22Rv1 (cell line): ENCODE measurements around the gene DYRK3.

Experiments
- H3K27ac ChIP-seq: fragments of 450-650 bp; 2 replicates; pipeline ENCODE4 v1.5.1; 2017
- ZFX ChIP-seq: fragments of 450-650 bp; IDR thresholded peaks from 2 replicates; pipeline ENCODE4 v1.6.1; 2017; ENCODE audit warnings: antibody characterized with exemption, borderline replicate concordance
- TF ChIP-seq, protein P1 (sequence below): fragments of 450-650 bp; IDR thresholded peaks from 2 replicates; pipeline ENCODE4 v1.5.1; 2017; ENCODE audit warnings: mild to moderate bottlenecking

Gene DYRK3

DNA sequence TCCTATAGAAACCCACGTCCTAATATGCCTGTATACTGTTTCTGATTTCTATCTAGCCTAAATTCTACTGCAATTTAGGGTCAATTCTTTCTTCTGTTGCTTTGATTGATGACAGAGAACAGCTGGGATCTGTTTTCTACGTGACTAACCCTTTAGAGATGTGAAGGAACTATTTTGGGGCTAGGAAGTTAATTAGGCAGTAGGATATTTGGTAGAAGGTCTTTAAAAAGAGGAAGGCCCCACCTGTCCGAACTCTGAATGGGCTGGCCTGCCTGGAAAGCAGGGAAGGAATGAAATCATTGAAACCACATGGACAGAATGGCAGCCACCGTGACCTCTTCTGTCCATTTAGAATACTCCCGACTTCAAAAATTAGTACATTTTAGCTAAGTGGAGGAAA, 44.1 kb upstream of the DYRK3 start:
- TF ChIP-seq, protein P1, sequence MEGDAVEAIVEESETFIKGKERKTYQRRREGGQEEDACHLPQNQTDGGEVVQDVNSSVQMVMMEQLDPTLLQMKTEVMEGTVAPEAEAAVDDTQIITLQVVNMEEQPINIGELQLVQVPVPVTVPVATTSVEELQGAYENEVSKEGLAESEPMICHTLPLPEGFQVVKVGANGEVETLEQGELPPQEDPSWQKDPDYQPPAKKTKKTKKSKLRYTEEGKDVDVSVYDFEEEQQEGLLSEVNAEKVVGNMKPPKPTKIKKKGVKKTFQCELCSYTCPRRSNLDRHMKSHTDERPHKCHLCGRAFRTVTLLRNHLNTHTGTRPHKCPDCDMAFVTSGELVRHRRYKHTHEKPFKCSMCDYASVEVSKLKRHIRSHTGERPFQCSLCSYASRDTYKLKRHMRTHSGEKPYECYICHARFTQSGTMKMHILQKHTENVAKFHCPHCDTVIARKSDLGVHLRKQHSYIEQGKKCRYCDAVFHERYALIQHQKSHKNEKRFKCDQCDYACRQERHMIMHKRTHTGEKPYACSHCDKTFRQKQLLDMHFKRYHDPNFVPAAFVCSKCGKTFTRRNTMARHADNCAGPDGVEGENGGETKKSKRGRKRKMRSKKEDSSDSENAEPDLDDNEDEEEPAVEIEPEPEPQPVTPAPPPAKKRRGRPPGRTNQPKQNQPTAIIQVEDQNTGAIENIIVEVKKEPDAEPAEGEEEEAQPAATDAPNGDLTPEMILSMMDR: no peak
- TF ChIP-seq ZFX: no peak
- H3K27ac ChIP-seq: no peak overlapping the region

DNA sequence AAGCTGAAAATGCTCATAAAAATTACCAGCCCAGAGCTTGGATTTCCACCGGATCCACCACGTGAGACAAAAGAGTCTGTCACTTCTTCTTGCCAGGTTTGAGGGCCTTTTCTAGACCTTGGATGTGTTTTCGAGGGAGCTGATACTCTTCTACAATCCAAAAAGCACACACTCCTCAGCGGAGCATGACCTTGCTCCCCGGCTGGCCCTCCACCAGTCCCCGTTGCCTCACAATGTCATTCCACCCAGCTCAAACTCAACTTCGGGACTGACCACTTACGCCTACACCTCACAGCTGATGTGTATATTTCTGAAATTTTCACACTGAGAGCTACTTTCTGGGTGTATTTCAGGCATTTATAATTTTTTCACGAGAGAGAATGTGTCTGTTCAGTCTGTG, 43.6 kb upstream of the DYRK3 start:
- no peak overlapping the region for H3K27ac ChIP-seq
- TF ChIP-seq, protein P1: no peak
- no peak for TF ChIP-seq ZFX

DNA sequence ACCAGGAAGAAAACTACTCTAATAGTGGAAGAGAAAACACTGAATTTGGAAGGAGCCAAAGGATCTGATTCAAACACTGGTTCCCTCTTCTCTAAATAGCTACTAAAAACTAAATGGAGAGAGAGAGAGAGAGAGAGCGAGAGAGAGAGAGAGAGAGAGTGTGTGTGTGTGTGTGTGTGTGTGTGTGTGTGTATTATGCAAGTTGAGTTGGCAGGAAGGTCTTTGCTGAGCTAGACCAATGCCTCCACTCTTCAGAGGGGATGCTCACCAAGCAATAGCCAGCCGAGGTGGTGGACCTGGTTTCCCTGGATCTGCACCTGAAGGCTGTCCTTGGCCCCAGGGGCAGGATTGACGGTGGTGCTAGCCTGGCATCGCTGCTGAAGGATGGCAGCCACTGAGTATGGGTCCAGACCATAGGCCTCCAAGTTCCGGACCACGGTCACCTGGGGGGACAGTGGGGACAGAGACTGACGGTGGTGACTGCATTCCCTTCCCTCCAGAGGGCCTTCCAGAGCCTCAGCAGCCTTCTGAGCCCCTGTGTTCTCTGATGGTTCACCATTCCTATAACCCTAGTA, 41.9 kb upstream of the DYRK3 start:
- no peak for TF ChIP-seq ZFX
- TF ChIP-seq, protein P1: no peak
- no peak overlapping the region for H3K27ac ChIP-seq

DNA sequence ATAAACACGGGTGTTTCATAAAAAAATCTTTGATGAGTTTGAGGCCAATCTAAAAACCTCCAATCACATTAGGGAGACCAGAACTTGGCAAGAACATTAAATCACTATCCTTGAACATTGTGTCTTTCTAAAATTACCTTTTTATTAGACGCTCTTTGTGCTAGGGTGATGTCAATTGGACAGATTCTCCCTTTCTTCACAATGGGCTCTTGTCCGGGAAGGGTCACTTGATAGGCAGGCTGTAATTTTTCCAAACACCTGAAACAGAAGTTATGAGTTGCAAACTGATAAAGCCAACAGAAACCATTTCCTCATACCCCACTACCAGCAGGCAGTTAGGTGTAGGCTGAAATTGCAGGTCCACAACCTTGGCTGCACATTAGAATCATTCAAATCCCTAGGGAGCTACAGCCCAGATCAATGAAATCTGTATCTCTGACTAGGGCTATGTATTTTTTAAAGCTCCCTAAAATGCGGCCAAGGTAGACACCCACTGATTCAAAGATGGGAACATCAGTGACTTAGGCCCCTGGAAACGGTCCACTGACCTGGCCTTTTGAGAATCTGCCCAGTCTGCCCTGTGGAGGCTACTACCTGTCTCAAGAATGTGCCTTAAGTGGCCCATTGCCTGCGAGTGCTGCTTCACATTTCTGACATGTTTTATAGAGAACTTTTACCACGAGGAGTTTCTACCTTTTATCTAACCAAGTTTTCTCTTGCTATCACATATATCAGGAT, 39.6 kb upstream of the DYRK3 start:
- TF ChIP-seq ZFX: no peak
- TF ChIP-seq, protein P1: no peak
- H3K27ac ChIP-seq: no peak overlapping the region

DNA sequence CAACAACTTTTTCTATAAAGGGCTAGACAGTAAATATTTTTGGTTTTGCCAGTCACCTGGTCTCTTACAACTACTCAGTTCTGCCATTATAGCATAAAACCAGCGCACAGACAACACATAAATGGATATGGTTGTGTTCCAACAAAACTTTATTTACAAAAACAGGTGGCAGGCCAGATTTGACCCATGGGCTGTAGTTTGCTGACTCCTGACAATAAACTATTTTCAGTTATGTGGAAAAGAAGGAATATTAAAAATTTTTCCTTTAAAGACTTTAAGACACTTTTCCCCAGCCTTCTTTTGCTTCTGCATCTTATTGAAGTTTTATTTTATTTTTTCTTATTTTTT, 39.0 kb upstream of the DYRK3 start:
- TF ChIP-seq, protein P1: no peak
- TF ChIP-seq ZFX: no peak
- no peak overlapping the region for H3K27ac ChIP-seq

DNA sequence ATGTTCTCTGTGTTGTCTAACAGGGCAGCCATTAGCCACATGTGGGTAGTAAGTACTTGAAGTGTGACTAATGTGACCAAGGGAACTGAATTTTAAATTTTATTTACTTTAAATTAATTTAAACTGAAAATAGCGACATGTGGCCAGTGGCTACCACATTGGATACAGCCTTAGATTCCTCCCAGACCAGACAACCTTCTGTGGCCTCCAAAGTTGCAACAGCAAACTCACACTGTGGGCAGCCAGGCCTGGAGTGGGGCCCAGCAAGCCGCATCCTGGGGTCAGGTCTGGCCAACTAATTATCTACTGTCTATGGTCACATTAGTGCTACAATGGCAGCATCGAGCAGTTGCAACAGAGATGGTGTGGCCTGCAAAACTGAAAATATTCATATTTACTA, 34.8 kb upstream of the DYRK3 start:
- TF ChIP-seq, protein P1: no peak
- TF ChIP-seq ZFX: no peak
- H3K27ac ChIP-seq: no peak overlapping the region

DNA sequence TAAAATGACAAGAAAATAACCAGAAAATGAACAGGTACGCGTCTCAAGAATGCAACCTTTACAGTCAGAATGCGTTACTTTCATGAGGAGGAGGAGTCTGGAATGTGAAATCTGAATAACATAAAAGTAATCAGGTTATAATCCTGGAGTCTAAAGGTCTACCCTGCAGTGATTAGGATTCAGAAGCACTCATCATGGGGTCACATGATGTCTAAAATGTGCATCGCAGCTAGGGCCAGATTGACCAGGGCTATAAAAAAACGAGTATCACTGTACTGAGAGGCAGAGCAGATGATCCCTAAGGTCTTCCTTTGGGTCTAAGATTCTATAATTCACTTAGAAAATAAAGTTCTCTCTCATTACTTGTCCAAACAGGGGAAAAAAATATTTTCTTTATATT, 30.5 kb upstream of the DYRK3 start:
- H3K27ac ChIP-seq: no peak overlapping the region
- TF ChIP-seq ZFX: no peak
- TF ChIP-seq, protein P1: no peak
